Skin of body (tissue), 2 donors: ENCODE measurements around the gene HAX1. TPM values are rescaled to one million over a fixed set of nuclear protein-coding genes. Genes with fewer than 3 reads are reported as not detected.
A peak's percentile ranks its signal among the peaks of the same experiment; 100 is the strongest.
"Not testable (repeated sequence)": the region's sequence is repeated elsewhere in the genome, so short reads cannot be mapped to it uniquely, and the experiment has no call there.

Experiments
- DNase-seq: peaks from one replicate; lab custom pipeline; 2025; lab: John Stamatoyannopoulos, UW
- total RNA-seq: library from RNA; depleted of rRNA; stranded (reverse); fragments of >200 nt; gene quantifications from one replicate; pipeline ENCODE4 v1.2.3, GENCODE V29; 2014

HAX1 gene
- 46.8 TPM for total RNA-seq

DNA sequence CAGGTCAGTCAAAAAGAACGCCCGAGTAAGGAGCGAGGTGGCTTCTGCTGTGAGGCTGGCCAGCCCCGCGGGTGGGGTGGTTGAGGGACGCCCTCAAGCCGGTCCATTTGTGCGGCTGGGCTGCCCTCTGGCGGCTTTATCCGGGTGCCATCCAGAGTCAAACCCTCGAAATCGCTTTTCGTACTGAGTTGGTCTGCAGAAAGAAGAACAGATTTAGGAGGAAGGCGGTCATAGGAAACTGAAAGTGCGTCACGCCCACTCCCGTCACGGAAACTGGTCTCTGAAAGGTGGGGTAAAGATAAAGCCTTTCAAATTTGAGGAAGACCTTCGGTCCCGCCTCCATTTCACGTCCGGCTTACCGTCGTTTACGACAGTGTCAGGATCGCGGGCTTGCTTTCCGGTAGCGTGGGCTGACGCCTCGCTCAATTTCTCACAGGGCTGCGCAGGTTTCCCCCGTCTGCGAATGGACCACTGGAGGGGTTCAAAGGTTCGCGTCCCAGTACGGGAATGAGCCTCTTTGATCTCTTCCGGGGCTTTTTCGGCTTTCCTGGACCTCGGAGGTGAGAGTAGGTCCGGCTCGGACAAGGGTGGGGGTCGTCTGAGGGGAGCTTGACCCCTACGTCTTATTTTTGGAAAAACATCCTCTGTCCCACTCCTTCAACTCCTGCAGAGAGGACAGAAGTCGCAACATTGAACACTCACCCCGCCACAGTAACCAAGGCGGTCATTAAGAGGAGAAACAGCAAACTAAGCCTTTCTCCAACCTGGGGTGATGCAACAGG, at the start of gene HAX1:
Gene HAX1, plus strand, starts transcription at position 413 of the 782 bp plus-strand sequence. Its CDS starts 95 bp downstream, at position 508.
- peak; percentile 93 for DNase-seq

DNA sequence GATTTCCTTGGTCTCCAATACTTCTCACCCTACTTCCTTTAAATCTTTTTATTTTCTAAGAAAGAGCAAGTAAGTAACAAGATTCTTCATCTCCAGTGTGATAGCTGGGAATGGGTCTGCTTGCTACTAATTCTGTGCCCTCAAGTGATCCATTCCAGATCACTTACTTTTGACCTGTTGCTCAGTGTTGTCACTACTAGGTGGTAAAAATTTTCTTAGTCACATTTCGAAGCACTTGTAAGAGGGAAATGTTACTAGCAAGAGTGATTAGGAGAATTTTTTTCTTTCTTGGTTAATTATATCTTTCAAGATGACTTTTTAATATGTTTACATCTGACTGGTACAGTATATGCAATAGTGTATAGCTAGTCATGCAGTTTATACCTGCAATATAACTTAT, 49.5 kb upstream of the HAX1 start:
- DNase-seq, result no peak

DNA sequence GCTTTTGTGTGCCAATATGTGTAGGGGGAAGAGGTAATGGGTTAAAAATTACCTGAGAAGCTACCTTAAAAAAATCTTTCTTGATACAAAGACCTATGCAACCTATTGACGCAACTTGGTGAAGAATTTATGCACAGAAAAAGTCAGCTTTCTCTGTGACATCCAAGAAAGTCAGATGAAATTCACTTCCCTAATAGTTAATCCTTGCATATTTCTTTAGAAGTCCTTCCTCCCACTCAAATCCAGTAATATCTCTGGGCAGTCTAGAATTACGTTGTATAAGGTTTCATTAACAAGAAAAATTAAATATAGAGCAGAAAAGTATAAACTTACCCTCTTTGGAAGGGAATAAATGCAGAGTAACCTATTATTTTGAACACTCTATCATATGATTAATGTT, 48.8 kb upstream of the HAX1 start:
- no peak for DNase-seq

DNA sequence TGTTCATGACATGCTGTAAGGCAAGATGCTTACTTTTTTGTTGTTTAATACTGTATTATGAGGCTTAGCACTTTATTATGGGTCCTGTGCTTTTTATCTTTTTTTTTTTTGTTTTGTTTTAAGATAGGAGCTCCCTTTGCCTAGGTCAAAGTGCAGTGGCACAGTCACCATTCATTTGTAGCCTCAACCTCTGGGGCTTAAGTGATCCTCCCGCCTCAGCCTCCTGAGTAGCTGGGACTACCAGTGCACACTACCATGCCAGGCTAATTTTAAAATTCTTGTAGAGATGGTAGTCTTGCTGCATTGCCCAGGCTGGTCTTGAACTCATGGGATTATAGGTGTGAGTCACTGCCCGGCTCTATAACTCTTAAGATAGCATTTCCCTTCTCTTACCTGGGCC, 47.1 kb upstream of the HAX1 start:
- DNase-seq, result no peak

DNA sequence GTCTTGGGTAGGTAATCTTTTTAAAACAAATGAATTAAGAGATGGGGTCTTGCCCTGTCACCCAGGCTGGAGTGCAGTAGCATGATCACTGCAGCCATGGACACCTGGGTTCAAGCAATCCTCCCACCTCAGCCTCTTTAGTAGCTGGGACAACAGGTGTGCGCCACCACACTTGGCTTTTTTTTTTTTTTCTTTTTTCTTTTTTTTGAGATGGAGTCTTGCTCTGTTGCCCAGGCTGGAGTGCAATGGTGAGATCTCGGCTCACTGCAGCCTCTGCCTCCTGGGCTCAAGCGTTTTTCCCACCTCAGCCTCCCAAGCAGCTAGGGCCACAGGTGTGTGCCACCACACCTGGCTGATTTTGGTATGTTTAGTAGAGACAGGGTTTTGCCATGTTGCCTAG, 41.3 kb upstream of the HAX1 start:
- DNase-seq, result not testable (repeated sequence)

DNA sequence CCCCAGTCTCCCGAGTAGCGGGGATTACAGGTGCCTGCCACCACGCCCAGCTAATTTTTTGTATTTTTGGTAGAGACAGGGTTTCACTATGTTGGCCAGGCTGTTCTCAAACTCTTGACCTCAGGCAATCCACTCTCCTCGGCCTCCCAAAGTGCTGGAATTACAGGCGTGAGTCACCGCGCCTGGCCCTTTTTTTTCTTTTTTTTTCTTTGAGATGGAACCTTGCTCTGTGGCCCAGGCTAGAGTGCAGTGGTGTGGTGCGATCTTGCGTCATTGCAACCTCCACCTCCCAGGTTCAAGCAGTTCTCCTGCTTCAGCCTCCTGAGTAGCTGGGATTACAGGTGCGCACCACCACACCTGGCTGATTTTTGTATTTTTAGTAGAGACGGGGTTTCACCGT, 39.3 kb upstream of the HAX1 start:
- not testable (repeated sequence) for DNase-seq

DNA sequence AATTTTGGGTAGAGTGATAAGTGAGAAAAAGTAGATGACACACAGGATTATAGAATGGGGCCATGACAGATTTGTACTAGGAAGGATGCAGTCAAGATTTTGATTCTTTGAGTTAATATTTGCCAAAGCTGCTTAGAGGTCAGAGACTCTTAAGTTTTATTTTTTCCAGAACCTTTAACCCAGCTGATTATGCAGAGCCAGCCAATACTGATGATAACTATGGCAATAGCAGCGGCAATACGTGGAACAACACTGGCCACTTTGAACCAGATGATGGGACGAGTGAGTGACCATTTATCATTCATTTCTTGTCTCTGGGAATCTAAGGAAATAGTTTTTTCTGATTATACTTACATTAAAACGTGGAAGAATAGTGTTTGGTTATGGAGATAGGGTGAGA, 35.6 kb upstream of the HAX1 start:
- no peak for DNase-seq

DNA sequence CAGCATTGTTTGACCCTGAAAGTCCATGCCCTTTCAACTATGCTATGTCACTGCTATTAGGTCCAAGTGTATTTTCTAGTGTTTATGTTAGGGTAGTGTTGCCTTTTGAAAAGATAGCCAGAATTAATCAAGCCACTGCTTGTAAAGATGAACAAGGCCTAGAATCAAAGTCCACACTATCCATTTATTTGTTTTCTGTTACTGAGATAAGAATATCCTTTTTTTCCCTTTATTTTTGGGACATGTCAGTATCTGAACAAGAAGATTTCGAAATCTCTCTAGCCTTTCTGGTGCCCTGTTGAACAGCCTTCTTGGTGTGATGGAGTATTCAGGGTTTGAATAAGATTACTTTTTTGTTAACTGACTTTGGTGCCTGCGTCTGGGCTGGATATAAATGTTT, 35.0 kb upstream of the HAX1 start:
- no peak for DNase-seq

DNA sequence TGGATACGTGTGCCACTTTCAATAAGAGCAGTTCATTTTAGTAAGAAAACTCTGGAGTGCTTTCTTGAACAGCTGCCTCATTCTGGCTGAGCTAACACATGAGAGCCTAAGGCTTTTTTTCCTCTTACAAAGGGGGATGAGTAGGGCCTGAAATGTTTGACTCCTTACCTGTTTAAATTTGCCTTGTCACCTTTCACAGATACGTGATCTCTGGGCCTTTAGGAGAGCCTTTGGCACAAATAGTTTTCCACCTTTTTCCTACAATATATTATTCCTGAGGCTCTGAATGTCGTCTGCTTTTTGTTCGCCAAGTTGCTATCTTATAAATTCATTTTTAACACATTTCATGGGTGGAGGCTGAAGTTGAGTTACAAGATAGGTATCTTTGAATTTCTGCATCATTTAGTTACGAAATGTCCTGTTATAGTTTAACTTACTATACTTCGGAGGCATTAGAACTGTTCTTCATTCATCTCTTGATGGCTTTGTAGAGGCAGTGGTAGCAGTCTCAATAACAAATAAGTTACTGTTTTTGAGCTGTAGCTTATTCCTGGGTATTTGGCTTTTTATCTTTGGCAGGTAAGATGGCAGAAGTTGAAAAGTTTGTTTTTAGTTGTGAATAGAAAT, 34.4 kb upstream of the HAX1 start:
- no peak for DNase-seq

DNA sequence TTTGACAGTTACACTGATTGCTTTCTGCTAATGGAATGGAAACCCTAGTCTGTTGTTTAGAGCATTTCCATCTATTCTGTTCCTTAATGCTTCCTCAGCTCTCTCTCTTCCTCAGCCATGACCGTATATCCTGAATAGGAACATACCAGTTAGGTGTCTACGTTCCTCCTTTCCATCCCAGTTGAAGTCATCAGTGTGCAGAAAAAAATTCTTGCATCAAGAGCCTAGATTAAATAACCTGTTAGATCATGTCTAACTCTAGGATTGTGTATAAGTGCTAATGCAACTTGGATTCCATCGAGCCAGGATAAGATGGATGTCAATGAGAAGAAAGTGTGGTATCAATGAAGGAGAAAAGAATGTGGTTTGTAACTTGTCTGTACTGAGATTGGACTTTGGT, 32.9 kb upstream of the HAX1 start:
- DNase-seq, result no peak

DNA sequence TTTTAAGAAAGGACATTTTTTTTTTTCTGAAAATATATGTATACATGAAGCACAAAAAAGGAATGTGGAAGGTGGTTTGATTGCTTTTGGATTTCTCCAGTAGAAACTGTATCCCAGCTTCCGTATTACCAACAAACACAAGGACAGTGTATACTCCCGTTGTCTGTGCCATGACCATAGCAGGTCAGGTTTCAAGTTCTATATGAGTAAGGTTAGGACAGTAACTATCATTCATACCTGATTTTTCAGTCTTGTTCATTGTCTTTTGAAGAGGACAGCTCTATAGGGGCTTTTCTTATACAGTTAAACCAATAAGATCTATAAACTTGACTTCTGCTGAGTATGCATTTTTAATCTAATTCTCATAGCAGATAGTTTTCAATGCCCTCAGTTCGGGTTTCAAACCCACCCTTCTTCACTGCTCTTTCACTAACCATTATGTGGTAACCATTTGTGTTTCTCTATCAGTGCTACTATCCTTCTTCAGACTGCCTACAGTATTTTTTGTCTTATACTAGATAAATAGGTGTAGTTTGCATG, 32.1 kb upstream of the HAX1 start:
- DNase-seq, result no peak

DNA sequence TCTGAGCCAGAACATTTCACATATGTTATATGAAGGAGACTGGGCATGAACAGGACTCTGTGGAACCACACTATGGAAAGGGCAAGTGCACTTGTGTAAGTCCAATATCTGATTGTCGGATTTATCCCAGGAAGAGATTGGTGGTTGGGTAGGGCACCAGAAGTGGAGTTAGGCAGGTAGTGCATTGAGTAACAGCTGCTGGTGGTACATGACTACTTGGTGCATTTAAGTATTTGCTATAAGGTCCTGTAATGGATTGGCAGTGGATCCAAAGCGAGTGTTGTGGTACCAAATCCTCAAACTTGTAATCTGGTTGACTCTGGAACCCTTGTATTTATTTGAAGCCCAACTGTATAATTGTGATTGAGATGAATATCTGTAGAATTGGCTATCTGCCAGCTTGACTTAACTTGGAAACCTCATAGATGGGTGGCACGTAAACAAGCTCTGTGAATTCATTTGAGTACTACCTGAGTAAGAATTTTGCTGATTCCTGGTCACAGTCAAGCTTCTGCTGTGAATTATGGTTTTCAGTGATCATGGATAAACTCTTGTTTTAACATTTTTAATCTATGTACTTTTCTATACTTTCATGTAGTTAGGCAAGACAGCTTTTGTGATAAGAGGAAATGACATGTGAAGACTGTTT, 30.6 kb upstream of the HAX1 start:
- DNase-seq, result no peak

DNA sequence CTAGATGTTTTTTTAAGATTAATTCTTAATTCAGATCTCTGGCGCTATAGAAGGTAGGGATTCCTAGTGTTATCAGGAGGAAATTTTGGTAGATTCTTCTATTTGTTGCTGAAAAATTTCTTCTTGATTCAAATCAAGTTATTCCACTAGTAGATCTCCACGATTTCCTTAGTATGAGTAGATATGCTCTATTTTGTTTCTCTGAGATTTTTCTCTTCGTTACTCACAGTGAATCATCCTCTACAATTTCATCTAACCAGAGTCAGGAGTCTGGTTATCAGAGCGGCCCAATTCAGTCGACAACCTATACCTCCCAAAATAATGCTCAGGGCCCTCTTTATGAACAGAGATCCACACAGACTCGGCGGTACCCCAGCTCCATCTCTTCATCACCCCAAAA, 18.8 kb upstream of the HAX1 start:
- DNase-seq, result no peak

DNA sequence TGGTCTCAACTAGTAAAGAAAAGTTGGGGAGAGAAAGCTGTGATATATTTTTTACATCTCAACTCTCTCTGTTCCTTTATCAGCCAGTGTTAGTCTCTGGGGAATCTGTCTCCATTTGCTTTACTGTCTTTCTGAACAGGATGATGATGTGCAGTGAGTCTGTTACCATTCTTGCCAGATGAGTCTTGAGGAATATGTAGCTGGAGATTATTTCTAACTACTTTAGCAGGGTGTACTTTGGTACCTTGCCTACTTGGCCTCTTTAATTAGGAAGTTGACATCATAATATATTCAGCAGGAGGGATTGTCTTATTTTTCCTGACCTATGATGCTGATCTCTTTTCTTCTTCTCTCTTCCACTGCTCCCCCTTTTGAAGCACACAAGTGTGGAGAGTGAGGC, 15.7 kb upstream of the HAX1 start:
- no peak for DNase-seq

DNA sequence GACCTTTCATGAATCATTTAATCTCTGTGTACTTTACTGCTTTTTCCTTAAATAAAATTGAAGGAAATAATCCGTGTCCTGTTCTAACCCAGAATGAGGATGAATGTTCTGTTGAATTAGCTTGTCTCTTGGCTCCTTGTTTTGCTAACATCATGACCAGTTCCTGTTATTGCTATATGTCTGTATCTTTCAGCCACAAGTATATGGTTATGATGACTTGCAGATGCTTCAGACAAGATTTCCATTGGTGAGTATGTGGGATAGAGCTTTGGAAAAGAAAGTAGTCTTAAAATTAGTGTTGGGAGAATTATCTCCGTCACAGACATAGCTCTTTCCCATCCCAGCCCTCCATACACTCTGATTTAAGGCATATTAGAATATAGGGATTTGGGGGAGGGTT, 13.6 kb upstream of the HAX1 start:
- DNase-seq, result no peak

DNA sequence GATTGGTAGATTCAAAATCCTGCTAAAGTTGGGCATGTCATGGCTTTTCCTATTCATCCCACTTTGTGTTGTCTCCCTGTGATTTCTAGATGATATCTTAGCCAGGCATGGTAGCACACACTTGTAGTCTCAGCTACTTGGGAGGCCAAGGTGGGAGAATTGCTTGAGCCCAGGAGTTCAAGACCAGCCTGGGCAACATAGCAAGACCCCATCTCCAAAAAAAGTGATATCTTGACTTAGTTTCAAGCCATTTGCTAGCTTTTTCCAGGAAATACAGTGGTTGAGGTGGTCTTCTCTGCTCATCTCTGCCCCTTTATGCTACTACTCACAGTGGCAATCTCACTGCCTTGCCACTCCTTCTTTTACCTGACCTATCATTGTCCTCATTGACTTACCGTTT, 12.3 kb upstream of the HAX1 start:
- DNase-seq, result no peak

DNA sequence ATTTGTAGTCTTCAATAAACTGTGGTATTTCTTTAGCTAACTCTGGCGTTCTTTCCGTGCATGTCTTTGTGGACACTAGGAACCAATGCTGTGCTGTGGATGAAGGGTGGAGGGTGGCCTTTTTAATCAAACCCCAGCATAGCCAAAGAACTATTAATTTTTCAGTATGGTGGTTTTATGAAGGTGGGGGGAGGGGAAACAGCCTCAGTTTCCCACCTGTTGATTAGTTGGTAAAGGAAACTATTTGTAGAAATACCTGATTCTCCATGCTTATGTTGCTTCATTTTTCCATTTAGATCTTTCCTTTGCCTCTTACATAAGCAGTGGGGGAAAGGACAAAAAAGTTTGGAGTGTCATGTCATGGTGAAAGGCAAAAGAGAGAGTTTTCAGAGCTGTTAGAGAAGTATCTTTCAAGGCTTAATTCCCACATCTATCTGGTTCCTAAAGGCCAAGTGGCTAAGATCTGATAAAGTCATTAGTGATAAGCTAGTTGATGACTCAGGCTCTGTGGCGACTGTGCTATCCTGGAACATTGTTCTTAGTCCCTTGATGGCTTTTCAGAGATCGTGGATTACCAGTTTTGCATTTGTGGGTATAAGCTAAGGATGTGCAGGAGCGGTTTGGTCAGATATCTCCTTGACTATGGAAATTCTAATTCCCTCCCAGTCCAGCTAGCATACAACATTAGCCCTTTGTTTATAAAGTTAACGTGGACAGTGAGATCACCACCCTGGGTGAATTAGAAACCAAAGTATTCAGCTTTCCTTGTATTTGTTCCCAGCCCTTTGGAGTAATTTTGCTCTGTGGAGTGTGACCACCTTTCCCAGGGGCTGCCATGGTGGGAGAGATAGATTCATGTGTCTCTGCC, 8.7 kb upstream of the HAX1 start:
- DNase-seq, result no peak

DNA sequence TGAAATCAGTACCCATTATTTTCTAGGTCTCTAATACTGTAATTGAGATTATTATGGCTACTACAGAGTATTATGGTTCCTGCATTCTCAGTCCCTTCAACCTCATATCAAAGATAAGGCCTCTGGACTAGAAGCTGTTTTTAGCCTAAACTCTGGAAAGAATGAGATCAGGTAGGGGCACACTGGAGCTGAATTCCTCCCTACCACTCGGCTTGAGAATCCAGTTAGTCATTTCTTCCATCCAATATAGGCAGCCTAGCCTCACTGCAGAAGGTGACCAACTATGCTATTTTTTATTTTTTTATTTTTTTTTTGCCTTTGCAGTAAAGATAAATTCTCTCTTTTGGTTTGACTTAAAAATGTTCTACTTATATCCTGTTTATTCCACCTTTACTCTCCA, 8.0 kb upstream of the HAX1 start:
- DNase-seq, result no peak

DNA sequence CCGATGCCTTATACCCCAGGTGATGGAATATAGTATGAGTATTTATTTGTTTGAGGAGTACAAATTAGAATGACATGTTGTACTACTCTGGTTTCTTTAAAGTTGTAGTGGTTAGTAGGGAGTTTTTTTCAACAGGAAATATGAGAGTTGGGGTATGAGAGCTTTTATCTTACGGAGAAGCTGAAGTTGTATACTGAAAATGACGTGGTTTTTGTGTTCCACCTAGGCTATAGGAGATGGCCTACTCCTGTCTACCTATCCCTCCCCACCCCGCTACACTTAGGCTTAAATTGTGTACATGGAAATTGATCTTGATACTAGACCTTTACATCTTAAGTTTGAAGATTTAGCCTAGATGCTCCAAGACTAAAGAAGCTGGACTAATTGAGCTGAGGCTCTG, 6.8 kb upstream of the HAX1 start:
- no peak for DNase-seq

DNA sequence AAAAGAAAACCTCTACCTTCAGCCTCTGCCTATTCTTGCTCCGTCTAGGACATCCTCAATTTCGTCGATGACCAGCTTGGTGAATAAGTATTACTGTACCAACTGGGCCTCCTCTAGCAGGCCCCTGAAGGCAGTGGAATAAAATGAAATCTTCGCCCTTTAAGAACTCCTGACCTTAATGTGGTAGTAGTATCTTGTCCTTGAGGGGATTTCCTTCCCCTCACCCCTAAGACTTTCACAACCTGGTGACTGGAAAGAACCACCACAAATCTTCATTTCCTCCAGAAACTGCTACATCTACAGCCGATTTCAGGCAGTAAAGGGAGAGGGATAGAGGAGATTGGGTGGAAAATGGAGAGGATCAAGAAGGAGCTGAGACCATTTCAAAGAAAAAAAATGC, 1.6 kb upstream of the HAX1 start:
- DNase-seq, result no peak

DNA sequence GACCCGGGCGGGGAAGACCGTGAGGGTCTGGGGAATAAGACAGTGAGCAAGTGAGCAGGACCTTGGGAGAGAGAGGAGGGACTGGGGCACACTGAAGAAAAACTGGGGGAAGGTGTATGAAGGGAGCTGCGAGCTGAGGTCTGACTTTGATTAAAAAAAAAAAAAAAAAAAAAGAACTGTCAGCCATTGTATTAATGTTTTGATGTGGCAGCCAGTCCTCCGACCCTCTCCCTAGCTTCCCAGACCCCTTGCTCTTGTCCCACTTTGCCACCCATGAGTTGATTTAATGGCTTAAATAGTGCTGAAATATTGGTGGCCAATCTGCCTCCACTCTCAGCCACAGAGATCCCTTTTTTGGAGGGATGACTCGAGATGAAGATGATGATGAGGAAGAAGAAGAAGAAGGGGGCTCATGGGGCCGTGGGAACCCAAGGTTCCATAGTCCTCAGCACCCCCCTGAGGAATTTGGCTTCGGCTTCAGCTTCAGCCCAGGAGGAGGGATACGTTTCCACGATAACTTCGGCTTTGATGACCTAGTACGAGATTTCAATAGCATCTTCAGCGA, 652 bp downstream of the HAX1 start:
- no peak for DNase-seq
